Stimulated activated CD8-positive, alpha-beta memory T cell treated with anti-CD3 and anti-CD28 coated beads, Interleukin-15, amount 100 ng/mL, for 48 hours (primary cell): ENCODE results near the gene PHF14.
"Not testable (repeated sequence)": the region's sequence is repeated elsewhere in the genome, so short reads cannot be mapped to it uniquely, and the experiment has no call there.

ENCODE experiments used
- DNase-seq, 2 donors: peaks; one replicate each; pipeline ENCODE4 v3.0.0-alpha.2; 2020; ENCODE audit warnings: low read depth in 2 of 2

PHF14 gene

DNA sequence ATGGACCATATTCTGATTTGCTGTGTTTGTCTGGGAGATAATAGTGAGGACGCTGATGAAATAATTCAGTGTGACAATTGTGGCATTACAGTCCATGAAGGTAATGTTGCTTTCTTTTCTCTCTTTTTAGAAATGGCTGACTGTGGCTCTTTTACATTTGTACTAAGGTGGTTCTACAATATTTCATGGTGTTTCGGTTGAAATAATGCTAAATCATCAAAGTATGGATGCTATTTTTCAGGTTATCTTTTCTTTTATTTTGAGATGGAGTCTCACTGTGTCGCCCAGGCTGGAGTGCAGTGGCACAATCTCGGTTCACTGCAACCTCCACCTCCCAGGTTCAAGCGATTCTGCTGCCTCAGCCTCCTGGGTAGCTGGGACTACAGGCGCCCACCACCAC lies 17.1 kb downstream of the PHF14 start:
- DNase-seq = not testable (repeated sequence)

GRCh38 chr7:10995482-10996166 lies 22.0 kb downstream of the PHF14 start:
- DNase-seq = not testable (repeated sequence)

- no peak for DNase-seq
Measured at GRCh38 chr7:10998996-10999757, 25.5 kb downstream of the PHF14 start.

DNA sequence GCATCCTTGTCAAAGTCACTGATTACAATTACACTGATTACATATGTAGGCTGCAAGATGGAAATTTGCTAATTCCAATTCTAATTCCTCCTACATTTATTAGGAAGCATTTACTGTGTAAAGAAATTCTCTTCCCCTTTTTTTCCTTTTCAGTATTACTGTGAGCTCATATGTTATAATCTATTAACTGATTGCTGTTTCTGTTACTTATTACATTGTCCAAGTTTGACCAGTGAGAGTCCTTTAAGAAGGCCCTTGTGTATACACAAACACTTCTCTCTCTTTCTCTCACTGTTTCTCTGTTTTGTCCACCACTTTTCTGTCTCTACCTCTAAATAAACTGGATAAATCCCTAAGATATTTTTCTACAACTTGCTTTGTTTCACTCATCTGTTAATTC lies 31.5 kb downstream of the PHF14 start:
- DNase-seq = no peak

DNA sequence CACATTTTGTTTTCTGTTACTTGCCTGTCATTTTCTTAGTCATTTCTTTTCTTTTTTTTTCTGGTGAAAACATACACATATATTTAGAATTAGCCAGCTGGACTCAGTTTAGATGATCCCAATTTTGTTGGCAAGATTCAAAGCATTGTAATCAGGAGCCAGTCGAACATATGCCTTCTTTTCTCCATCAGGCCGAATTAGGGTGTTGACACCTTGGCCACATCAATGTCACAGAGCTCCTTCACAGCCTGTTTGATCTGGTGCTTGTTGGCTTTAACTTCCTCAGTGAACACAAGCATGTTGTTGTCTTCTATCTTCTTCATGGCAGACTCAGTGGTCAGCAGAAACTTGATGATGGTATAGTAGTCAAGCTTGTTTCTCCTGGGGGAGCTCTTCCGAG lies 32.6 kb downstream of the PHF14 start:
- DNase-seq = no peak

GRCh38 chr7:11009631-11010030 lies 36.0 kb downstream of the PHF14 start:
- DNase-seq = no peak

DNA sequence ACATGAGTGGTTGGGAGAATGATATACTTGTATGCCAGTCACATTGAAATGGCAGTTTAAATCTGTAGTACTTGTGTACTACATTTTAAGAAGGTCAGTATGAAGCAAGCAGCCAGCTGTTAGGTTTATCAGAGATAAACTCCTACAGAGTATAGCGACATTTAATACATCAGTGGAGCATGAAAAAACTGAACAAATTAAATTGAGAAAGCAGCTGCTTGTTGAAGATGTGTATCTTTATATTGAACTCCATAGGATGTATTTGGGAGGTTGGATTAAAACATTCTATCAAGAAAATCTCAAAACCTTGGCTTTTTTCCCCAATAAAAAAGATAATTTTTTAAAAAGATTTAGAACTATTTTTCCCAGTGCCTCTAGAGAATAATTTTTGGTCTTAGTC lies 47.8 kb downstream of the PHF14 start:
- no peak for DNase-seq

GRCh38 chr7:11026452-11027359 lies 53.0 kb downstream of the PHF14 start:
- no peak for DNase-seq

- no peak for DNase-seq
Measured at GRCh38 chr7:11035661-11036060, 62.0 kb downstream of the PHF14 start.

- no peak for DNase-seq
Measured at GRCh38 chr7:11039974-11040373, 66.3 kb downstream of the PHF14 start.

DNA sequence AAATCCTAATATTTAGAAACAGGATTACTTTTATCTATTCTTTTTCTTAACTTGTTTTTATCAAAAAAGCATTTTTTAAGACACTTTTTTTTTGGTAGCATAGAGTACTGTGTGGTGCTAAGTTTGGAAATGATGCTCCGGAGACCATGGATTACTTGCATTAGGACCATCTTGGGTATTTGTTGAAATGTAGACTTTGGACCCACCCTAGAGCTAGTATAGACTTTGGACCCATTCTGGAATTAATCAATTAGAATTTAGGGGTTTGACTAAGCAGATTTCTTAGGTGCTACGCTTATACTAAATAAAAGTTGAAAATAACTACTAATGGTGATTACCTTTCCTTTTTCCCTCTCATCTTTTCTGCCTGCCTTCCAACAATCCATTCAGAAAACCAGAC lies 80.4 kb downstream of the PHF14 start:
- DNase-seq = no peak

DNA sequence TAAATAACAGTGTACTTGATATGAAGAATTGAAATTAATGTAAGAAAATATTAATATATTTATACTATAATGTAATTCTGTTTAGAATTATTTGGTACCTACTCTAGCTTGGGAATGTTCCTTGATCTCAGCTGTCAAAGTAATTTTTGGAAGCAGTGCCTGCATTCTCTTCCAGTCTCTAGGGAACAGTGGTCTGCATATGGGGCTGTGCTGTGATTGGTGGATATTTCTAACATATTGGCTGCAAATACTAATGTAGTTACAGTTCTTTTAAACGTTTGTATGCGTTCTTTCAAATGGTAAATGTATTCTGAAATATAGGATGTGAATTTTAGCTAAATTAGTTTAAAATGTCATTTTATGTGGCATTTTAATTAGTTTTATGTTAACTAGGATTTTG lies 87.2 kb downstream of the PHF14 start:
- no peak for DNase-seq

DNA sequence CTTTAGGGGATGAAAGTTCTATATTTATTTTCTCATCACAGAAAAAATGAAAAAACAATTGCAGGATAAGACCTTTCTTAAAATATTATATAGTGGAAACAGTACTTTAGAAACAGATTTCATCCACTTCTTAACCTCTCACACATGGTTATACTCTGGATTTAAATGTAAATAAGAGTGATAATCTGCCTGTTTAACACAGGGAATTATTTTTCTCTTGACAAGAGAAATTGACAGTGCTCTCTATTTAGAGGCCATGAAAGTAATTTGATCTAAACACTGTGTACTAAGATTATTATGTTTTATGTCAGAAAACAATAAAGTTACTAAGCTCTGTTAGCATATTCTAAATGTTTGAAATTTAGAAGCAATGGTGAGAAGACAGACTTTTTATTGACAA lies 88.4 kb downstream of the PHF14 start:
- DNase-seq = no peak

DNA sequence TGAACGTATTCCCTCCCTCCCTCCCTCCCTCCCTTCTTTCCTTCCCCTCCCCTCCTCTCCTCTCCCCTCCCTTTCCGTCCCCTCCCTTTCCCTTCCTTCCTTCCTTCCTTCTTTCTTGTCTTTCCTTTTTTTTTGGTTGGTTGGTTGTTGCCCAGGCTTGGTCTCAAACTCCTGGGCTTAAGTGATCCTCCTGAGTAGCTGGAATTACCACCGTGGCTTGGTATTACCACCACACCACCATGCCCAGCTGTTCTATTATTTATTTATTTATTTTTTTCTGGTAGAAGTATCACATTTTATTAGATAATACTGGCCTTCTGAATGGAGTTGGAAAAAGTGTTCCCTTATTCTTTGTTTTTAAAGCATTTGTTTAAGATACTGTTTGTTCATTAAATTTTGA lies 95.9 kb downstream of the PHF14 start:
- DNase-seq = no peak

GRCh38 chr7:11077816-11078215 lies 104.1 kb downstream of the PHF14 start:
- no peak for DNase-seq

DNA sequence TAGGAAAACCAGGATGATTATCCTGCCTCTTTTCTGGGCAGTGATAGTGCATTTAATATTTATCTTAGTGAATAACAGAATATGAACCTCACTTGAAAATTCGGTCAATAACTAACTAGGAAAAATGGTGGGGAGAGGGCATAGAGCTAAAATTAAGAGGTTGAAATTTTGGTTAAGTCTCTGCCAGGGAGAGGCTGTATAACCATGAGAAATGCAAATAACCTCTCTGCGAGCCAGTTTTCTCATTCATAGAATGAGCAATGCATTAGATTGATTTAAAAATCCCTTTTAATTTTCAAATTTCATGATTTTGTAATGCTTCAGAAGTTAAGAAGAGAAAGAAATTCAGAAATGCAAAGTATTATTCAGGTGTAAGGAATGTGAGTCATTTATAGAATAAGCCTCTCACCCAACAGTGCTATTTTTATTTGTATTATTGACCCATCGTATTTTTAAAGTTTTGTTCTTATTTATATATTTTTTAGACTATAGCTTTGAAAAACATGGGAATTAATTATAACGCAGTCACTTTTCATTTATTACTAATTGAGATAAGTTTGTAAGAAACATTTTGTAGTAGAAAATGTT lies 104.7 kb downstream of the PHF14 start:
- DNase-seq = no peak

DNA sequence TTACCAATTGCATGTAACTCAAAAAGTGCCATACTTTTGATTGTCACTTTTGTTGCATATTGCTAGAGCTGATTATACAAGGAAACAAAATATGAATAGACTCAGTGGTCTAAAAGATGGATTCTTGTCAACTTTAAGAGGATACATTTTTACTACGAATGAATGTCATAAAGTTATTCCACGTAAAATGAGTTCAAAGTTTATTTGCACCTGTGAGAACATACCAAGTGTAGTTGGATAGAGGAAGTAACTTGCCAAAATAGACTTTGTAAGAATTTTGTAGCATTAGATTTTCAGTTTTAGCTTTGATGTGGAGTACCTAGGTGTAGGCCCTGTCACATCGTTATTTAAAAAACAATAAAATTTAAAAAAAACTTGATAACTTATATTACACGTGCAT lies 106.2 kb downstream of the PHF14 start:
- DNase-seq = no peak

DNA sequence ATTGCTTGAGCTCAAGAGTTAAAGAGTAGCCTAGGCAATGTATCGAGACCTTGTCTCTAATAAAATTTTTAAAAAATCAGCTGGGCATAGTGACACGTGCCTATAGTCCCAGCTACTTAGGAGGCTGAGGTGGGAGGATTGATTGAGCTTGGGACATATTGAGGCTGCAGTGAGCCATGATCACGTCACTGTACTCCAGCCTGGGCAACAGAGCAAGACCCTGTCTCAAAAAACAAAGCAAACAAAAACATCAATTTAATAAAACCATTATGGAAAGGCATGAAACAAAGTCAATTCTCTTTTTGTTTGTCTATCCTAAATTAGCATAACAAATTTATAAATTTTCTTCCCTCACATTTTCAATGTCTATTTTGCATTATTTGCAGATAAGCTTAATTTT lies 108.4 kb downstream of the PHF14 start:
- DNase-seq = no peak

DNA sequence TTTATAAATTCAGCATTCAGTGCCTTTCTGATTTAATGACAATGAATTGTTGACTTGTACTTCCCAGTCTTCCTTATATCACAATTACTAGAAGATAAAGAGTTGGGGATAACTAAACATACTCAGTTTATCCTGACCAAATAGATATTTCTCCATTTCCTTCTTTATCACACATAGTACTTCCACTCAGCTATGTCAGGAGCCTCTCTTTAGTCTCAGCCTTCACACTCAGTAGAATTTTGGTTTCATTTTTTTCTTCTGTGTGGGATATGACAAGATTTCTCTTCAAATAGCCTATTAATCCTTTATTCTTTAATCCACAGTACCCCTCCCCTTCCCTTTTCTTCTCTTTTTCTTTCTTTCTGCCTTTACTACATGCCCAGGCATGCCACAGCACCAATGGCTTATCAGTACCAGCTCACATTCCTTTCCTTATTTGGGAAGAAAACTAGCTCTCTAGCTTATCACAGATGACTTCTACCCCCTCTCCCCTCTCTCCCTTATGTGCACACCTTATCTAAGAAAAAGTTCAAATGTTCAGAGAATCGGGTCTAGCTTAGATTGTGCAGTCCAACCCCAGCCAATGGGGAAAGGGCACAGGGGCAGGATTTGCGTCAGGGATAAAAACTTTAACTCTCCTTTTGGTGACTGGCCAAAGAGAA lies 109.0 kb downstream of the PHF14 start:
- no peak for DNase-seq

- DNase-seq = no peak
Measured at GRCh38 chr7:11083214-11083568, 109.5 kb downstream of the PHF14 start.

- DNase-seq = no peak
Measured at GRCh38 chr7:11104578-11104977, 130.9 kb downstream of the PHF14 start.

- no peak for DNase-seq
Measured at GRCh38 chr7:11109659-11110058, 136.0 kb downstream of the PHF14 start.
